Esophagus squamous epithelium (tissue), 4 donors: ENCODE data around the gene PLEKHA8.

Experiments
- POLR2A ChIP-seq, 4 donors: fragments of 450-650 bp; IDR thresholded peaks; one replicate each; pipeline ENCODE4 v1.6.1; 2017; ENCODE audit warnings: antibody characterized with exemption in 4 of 4, mild to moderate bottlenecking in 4 of 4, moderate library complexity in 3 of 4
- TF ChIP-seq, protein P1 (sequence below), 6 experiments: fragments of 450-650 bp in 4 of 6; fragments of 200-600 bp in 2 of 6; sonication (generic) in 2 of 6; IDR thresholded peaks; one replicate each; pipeline ENCODE4 v1.5.1; 2016 to 2019; ENCODE audit warnings: antibody characterized with exemption in 6 of 6, mild to moderate bottlenecking in 4 of 6, moderate library complexity in 4 of 6

DNA sequence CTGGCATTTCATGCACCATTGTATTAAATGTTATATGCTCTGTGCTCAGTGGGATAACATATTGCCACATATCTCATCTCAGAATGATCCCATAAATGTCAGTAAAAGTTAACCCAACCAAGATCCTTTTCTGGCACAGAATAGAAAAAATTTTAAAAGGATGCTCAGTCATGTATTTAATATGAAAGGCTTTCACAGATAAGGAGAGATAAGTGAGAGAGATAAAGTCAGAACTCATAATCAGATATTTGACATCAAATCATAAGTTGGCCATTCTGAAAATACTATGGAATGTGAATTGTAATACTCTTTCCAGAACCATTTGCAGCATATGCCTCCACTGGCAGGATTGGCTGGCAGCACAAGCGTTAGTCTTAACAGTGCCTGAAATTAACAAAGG, 38.5 kb downstream of the PLEKHA8 start:
- TF ChIP-seq, protein P1, sequence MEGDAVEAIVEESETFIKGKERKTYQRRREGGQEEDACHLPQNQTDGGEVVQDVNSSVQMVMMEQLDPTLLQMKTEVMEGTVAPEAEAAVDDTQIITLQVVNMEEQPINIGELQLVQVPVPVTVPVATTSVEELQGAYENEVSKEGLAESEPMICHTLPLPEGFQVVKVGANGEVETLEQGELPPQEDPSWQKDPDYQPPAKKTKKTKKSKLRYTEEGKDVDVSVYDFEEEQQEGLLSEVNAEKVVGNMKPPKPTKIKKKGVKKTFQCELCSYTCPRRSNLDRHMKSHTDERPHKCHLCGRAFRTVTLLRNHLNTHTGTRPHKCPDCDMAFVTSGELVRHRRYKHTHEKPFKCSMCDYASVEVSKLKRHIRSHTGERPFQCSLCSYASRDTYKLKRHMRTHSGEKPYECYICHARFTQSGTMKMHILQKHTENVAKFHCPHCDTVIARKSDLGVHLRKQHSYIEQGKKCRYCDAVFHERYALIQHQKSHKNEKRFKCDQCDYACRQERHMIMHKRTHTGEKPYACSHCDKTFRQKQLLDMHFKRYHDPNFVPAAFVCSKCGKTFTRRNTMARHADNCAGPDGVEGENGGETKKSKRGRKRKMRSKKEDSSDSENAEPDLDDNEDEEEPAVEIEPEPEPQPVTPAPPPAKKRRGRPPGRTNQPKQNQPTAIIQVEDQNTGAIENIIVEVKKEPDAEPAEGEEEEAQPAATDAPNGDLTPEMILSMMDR (IDR thresholded peaks at IDR 0.05): no peak
- no peak for TF ChIP-seq POLR2A (IDR thresholded peaks at IDR 0.05)
